Measurements from ENCODE around the gene SNORC.

Gene SNORC

DNA sequence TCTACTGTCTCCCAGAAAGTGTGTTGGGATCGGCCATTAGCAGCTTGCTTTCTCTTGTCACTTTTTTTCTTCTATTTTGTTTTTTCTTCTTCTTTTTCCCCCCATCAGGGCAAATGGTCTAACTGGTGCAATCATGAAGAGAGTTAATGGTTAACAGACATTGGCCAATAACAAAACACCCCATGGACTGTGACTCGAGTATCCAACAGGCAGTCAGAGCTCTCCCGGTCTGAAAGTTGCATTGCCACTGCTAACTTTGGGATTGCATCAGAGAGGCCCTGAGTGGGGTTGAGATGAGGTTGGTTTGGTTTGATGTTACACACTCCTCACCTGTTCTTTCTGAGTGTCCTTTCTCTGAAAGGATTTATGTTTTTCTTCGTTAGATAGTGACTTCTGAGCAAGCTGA is 12.9 kb upstream of the SNORC start:
- TF ChIP-seq, protein P1, sequence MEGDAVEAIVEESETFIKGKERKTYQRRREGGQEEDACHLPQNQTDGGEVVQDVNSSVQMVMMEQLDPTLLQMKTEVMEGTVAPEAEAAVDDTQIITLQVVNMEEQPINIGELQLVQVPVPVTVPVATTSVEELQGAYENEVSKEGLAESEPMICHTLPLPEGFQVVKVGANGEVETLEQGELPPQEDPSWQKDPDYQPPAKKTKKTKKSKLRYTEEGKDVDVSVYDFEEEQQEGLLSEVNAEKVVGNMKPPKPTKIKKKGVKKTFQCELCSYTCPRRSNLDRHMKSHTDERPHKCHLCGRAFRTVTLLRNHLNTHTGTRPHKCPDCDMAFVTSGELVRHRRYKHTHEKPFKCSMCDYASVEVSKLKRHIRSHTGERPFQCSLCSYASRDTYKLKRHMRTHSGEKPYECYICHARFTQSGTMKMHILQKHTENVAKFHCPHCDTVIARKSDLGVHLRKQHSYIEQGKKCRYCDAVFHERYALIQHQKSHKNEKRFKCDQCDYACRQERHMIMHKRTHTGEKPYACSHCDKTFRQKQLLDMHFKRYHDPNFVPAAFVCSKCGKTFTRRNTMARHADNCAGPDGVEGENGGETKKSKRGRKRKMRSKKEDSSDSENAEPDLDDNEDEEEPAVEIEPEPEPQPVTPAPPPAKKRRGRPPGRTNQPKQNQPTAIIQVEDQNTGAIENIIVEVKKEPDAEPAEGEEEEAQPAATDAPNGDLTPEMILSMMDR (conservative IDR thresholded peaks at IDR 0.05) = no peak
- H3K27ac ChIP-seq = no peak overlapping the region

DNA sequence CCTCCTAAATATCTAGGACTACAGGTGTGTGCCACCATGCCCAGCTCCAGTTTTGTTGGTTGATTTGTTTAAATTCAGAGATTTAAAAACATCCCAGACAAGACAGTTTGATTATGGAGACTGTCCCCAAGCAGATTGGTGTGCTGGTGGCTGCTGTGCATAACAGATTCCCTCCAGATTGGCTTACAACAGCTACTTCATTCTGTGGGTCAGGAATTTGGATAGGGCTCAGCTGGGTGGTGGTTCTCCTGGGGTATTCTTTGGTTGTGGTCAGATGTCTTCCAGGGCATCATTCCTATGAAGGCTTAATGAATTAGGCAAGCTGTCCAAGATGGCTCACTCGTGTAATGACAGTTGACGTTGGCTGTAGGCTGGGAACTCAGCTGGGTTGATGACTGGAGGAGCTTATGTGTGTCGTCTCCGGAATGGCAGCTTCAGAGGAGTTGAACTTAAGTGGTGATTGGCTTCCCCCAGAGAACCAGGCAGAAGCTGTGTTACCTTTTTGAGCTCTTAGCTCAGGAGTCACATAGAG is 10.6 kb upstream of the SNORC start:
- H3K27ac ChIP-seq = no peak overlapping the region
- TF ChIP-seq, protein P1 (conservative IDR thresholded peaks at IDR 0.05) = no peak

DNA sequence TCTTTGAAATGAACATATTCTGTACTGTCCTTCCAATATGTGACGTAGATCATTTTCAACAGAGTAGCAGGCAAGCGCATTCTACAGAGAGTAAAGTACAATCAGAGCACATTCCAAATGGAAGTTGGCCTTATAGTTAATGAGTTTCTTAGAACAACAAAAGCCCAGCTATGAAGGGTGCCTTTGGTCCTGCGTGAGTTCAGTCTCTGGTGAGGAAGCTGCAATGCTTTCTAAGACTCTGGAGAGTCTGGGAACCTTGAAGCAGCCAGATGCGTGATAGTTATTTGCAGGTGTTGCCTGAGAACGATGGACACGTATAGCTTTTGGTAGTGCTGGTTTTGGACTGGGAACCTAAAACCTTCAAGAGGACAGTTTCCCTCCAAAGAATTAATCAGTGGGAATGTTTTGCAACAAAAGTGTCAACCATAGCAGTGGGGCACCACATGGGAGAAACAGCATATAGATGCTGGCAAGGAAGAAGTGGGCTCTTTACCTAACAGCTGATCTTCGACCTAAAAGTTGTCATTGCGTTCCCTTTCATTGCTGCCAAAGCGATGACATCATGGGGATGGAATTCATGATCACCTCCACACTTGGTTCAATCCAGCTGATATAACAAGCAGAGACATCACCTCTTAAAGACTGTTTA is 9.3 kb upstream of the SNORC start:
- H3K27ac ChIP-seq = no peak overlapping the region
- TF ChIP-seq, protein P1 (conservative IDR thresholded peaks at IDR 0.05) = no peak

DNA sequence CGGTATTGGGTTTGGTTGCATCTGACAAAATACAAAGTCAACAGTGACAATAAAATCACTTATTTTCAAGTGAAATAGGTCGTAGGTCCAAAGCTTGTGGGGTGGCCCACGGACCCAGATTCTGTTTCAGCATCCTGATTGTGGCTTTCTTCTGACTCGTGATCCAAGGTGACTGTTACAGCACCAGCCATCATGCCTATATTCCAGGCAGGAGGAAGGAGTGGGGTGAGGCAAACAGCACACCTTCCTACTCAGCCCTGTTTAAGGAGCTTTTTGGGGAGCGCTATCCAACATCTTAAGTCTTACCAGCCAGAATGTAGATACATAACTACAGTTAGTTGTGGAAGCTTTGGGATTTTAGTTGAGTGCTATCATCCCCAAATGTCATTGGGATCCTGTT is 8.7 kb upstream of the SNORC start:
- TF ChIP-seq, protein P1 (conservative IDR thresholded peaks at IDR 0.05) = no peak
- H3K27ac ChIP-seq = no peak overlapping the region

DNA sequence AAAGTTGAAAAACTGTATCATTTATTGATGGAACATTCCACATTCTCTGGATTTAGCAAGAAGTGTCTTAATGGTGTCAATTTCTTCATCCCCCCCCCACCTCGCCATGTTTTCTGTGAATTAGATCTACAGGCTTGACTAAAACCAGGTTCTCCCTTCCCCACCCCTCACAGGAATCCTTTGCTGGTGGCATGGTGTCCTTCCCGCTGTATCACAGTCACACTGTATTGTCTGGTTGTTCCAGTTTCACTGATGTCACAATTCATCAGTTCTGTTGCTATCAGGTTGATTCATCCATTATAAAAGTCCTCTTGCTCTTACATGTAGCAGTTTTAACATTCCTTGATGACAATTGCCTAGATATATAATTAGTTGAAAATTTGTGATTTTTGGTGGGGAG is 6.1 kb upstream of the SNORC start:
- H3K27ac ChIP-seq = no peak overlapping the region
- TF ChIP-seq, protein P1 (conservative IDR thresholded peaks at IDR 0.05) = no peak

DNA sequence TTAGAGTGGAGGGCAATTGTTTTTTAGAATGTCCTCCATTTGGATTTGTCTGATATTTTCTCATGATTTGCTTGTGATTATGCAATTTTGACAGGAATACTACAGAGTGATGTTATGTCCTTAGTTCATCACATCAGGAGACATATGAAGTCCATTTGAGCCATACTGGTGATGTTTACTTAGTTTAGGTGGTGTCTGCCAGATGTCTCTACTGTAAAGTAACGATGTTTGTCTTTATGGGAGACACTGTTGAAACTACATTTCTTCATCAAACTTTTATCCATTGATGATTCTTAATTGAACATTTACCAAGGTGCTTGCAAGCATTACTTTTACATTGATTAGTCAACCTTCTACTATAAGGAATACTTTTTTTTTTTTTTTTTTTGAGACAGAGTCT is 4.9 kb upstream of the SNORC start:
- H3K27ac ChIP-seq = no peak overlapping the region
- TF ChIP-seq, protein P1 (conservative IDR thresholded peaks at IDR 0.05) = no peak

DNA sequence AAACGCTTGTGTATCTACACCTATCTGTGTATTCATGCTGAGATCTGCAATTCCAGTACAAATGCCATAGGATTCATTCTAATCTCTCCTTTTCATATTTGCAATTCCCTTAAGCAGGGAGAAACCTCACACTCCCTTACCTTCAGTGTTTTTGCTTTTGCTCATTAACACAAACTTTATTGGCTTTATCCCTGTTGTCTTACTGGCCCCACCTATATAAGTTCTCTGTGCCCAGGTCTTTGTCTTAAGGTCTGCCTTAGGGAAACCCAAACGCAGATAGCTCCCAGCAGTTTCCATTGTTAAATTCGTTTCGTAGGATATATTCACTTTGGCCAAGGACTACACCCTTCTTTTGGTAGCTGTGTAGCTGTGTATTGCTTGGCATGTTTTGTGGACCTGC is 4.0 kb upstream of the SNORC start:
- no peak overlapping the region for H3K27ac ChIP-seq
- TF ChIP-seq, protein P1 (conservative IDR thresholded peaks at IDR 0.05) = no peak
